Ectodermal cell (in vitro differentiated cells): Measurements from ENCODE around the gene CA10.

Experiments
- H3K27ac ChIP-seq: 2 replicates; pipeline ENCODE4 v1.7.0; 2013; ENCODE audit warnings: mild to moderate bottlenecking, low read depth, low read length; ENCODE audit not compliant: insufficient read depth, poor library complexity, severe bottlenecking
- H3K27me3 ChIP-seq: 2 replicates; pipeline ENCODE4 v1.7.0; 2013; ENCODE audit warnings: mild to moderate bottlenecking, low read length; ENCODE audit not compliant: insufficient read depth, control insufficient read depth, poor library complexity, severe bottlenecking
- H3K36me3 ChIP-seq: one replicate; pipeline ENCODE4 v1.7.0; 2013; ENCODE audit warnings: low read length; ENCODE audit not compliant: control insufficient read depth, insufficient read depth
- H3K4me1 ChIP-seq: one replicate; pipeline ENCODE4 v1.7.0; 2013; ENCODE audit warnings: low read length; ENCODE audit not compliant: control insufficient read depth, insufficient read depth
- H3K4me3 ChIP-seq: 2 replicates; pipeline ENCODE4 v1.7.0; 2013; ENCODE audit warnings: low read depth, low read length, control low read depth; ENCODE audit not compliant: insufficient read depth
- H3K9me3 ChIP-seq: 2 replicates; pipeline ENCODE4 v1.7.0; 2013; ENCODE audit warnings: mild to moderate bottlenecking, low read length, moderate library complexity; ENCODE audit not compliant: control insufficient read depth
- WGBS, 2 experiments: methylation state at CpG; one replicate each; pipeline ENCODE4 v1.1.7; 2013; ENCODE audit warnings: missing lambda C conversion rate in 2 of 2; 5-methylcytosine and 5-hydroxymethylcytosine counted together

CA10 gene

GRCh38 chr17:51801626-51802025, 356.9 kb downstream of the CA10 start:
- Histone ChIP-seq H3K36me3 (no peaks in the 10 kb centered on the region), H3K27ac (no peak overlapping the region), H3K9me3 (no peaks in the 10 kb centered on the region), H3K4me3 (no peak overlapping the region), H3K4me1 (no peaks in the 10 kb centered on the region), H3K27me3 (no peaks in the 10 kb centered on the region)
- 96 to 97% methylated on average over 4 of the region's 4 CpGs for WGBS, 2 experiments

GRCh38 chr17:51799981-51800380, 358.5 kb downstream of the CA10 start:
- no peak overlapping the region for H3K27ac ChIP-seq
- H3K4me3 ChIP-seq, result no peak overlapping the region
- no peaks in the 10 kb centered on the region for H3K27me3 ChIP-seq
- H3K36me3 ChIP-seq, result no peaks in the 10 kb centered on the region
- H3K4me1 ChIP-seq, result no peaks in the 10 kb centered on the region
- no peaks in the 10 kb centered on the region for H3K9me3 ChIP-seq
- WGBS, 2 experiments, result 95 to 97% methylated on average over 4 of the region's 4 CpGs

- no peak overlapping the region for H3K27ac ChIP-seq
- H3K9me3 ChIP-seq, result no peaks in the 10 kb centered on the region
- H3K4me1 ChIP-seq, result no peaks in the 10 kb centered on the region
- H3K36me3 ChIP-seq, result no peaks in the 10 kb centered on the region
- no peaks in the 10 kb centered on the region for H3K27me3 ChIP-seq
- no peak overlapping the region for H3K4me3 ChIP-seq
Measured at GRCh38 chr17:51799240-51799639, 359.3 kb downstream of the CA10 start.

- H3K27me3 ChIP-seq, result no peaks in the 10 kb centered on the region
- H3K4me1 ChIP-seq, result no peaks in the 10 kb centered on the region
- no peak overlapping the region for H3K4me3 ChIP-seq
- no peaks in the 10 kb centered on the region for H3K36me3 ChIP-seq
- no peaks in the 10 kb centered on the region for H3K9me3 ChIP-seq
- 90 to 91% methylated on average over 14 of the region's 14 CpGs for WGBS, 2 experiments
- no peak overlapping the region for H3K27ac ChIP-seq
Measured at GRCh38 chr17:51797150-51797549, 361.4 kb downstream of the CA10 start.

GRCh38 chr17:51796026-51796425, 362.5 kb downstream of the CA10 start:
- no peak overlapping the region for H3K27ac ChIP-seq
- no peak overlapping the region for H3K4me3 ChIP-seq
- H3K27me3 ChIP-seq, result no peaks in the 10 kb centered on the region
- H3K9me3 ChIP-seq, result no peaks in the 10 kb centered on the region
- H3K4me1 ChIP-seq, result no peaks in the 10 kb centered on the region
- WGBS, 2 experiments, result 89 to 90% methylated on average over 5 of the region's 5 CpGs
- H3K36me3 ChIP-seq, result no peaks in the 10 kb centered on the region

- Histone ChIP-seq H3K27me3 (no peaks in the 10 kb centered on the region), H3K36me3 (no peaks in the 10 kb centered on the region), H3K4me1 (no peaks in the 10 kb centered on the region), H3K9me3 (no peaks in the 10 kb centered on the region), H3K27ac (no peak overlapping the region), H3K4me3 (no peak overlapping the region)
- WGBS, 2 experiments, result 80 to 86% methylated on average over 1 of the region's 1 CpG
Measured at GRCh38 chr17:51795401-51795800, 363.1 kb downstream of the CA10 start.

- no peak overlapping the region for H3K4me3 ChIP-seq
- no peaks in the 10 kb centered on the region for H3K4me1 ChIP-seq
- no peaks in the 10 kb centered on the region for H3K36me3 ChIP-seq
- no peaks in the 10 kb centered on the region for H3K9me3 ChIP-seq
- no peak overlapping the region for H3K27ac ChIP-seq
- H3K27me3 ChIP-seq, result no peaks in the 10 kb centered on the region
Measured at GRCh38 chr17:51794466-51794865, 364.0 kb downstream of the CA10 start.

GRCh38 chr17:51793686-51794085, 364.8 kb downstream of the CA10 start:
- Histone ChIP-seq H3K4me1 (no peaks in the 10 kb centered on the region), H3K27me3 (no peaks in the 10 kb centered on the region), H3K27ac (no peak overlapping the region), H3K9me3 (no peaks in the 10 kb centered on the region), H3K4me3 (no peak overlapping the region), H3K36me3 (no peaks in the 10 kb centered on the region)
- WGBS, 2 experiments, result 96 to 100% methylated on average over 1 of the region's 1 CpG

GRCh38 chr17:51778842-51779241, 379.7 kb downstream of the CA10 start:
- no peaks in the 10 kb centered on the region for H3K27me3 ChIP-seq
- H3K9me3 ChIP-seq, result no peaks in the 10 kb centered on the region
- H3K4me1 ChIP-seq, result no peaks in the 10 kb centered on the region
- H3K27ac ChIP-seq, result no peak overlapping the region
- WGBS, 2 experiments, result 72 to 84% methylated on average over 5 of the region's 5 CpGs
- H3K36me3 ChIP-seq, result no peaks in the 10 kb centered on the region
- H3K4me3 ChIP-seq, result no peak overlapping the region

- no peak overlapping the region for H3K27ac ChIP-seq
- no peaks in the 10 kb centered on the region for H3K27me3 ChIP-seq
- 86 to 92% methylated on average over 5 of the region's 5 CpGs for WGBS, 2 experiments
- no peaks in the 10 kb centered on the region for H3K9me3 ChIP-seq
- no peak overlapping the region for H3K4me3 ChIP-seq
- H3K36me3 ChIP-seq, result no peaks in the 10 kb centered on the region
- H3K4me1 ChIP-seq, result no peaks in the 10 kb centered on the region
Measured at GRCh38 chr17:51770027-51770759, 388.3 kb downstream of the CA10 start.

- H3K4me1 ChIP-seq, result no peaks in the 10 kb centered on the region
- H3K36me3 ChIP-seq, result no peaks in the 10 kb centered on the region
- H3K27ac ChIP-seq, result no peak overlapping the region
- H3K9me3 ChIP-seq, result no peaks in the 10 kb centered on the region
- no peak overlapping the region for H3K4me3 ChIP-seq
- H3K27me3 ChIP-seq, result no peaks in the 10 kb centered on the region
- WGBS, 2 experiments, result 80 to 91% methylated on average over 2 of the region's 2 CpGs
Measured at GRCh38 chr17:51769231-51769630, 389.3 kb downstream of the CA10 start.
